Ishikawa (cell line): ENCODE results near the gene ICAM1.

Experiments used
- CEBPB ChIP-seq: IDR thresholded peaks from 2 replicates; pipeline ENCODE4 v1.6.1; 2012
- CREB1 ChIP-seq: IDR thresholded peaks from 2 replicates; pipeline ENCODE4 v1.6.1; 2012; ENCODE audit warnings: low read depth
- EGR1 ChIP-seq: IDR thresholded peaks from 2 replicates; pipeline ENCODE4 v1.6.1; 2012
- EP300 ChIP-seq: IDR thresholded peaks from 2 replicates; pipeline ENCODE4 v1.6.1; 2012; ENCODE audit warnings: borderline replicate concordance
- FOXM1 ChIP-seq: IDR thresholded peaks from 2 replicates; pipeline ENCODE4 v1.6.1; 2012; ENCODE audit warnings: low read depth, borderline replicate concordance
- NFIC ChIP-seq: IDR thresholded peaks from 2 replicates; pipeline ENCODE4 v1.6.1; 2012
- RAD21 ChIP-seq: IDR thresholded peaks from 2 replicates; pipeline ENCODE4 v1.6.1; 2012; ENCODE audit warnings: low read depth
- REST ChIP-seq: IDR thresholded peaks from 2 replicates; pipeline ENCODE4 v1.6.1; 2012; ENCODE audit warnings: low read depth, mild to moderate bottlenecking
- TAF1 ChIP-seq: IDR thresholded peaks from 2 replicates; pipeline ENCODE4 v1.6.1; 2012; ENCODE audit warnings: low read depth, mild to moderate bottlenecking
- TCF12 ChIP-seq: IDR thresholded peaks from 2 replicates; pipeline ENCODE4 v1.6.1; 2012; ENCODE audit warnings: low read depth
- TEAD4 ChIP-seq: IDR thresholded peaks from 2 replicates; pipeline ENCODE4 v1.6.1; 2012
- YY1 ChIP-seq: IDR thresholded peaks from 2 replicates; pipeline ENCODE4 v1.6.1; 2012; ENCODE audit warnings: low read depth
- ZBTB7A ChIP-seq: IDR thresholded peaks from 2 replicates; pipeline ENCODE4 v1.6.1; 2012; ENCODE audit warnings: low read depth
- TF ChIP-seq, protein P1 (sequence below): IDR thresholded peaks from 2 replicates; pipeline ENCODE4 v1.6.1; 2012
- TF ChIP-seq, protein P2 (sequence below): IDR thresholded peaks from 2 replicates; pipeline ENCODE4 v1.6.1; 2012

Gene ICAM1, protein sequence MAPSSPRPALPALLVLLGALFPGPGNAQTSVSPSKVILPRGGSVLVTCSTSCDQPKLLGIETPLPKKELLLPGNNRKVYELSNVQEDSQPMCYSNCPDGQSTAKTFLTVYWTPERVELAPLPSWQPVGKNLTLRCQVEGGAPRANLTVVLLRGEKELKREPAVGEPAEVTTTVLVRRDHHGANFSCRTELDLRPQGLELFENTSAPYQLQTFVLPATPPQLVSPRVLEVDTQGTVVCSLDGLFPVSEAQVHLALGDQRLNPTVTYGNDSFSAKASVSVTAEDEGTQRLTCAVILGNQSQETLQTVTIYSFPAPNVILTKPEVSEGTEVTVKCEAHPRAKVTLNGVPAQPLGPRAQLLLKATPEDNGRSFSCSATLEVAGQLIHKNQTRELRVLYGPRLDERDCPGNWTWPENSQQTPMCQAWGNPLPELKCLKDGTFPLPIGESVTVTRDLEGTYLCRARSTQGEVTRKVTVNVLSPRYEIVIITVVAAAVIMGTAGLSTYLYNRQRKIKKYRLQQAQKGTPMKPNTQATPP

GRCh38 chr19:10270616-10271394 lies at the start of gene ICAM1:
Gene ICAM1 (plus strand): TSS chr19:10271120. CDS start chr19:10271160, 40 bp downstream.
- TF ChIP-seq, protein P1, sequence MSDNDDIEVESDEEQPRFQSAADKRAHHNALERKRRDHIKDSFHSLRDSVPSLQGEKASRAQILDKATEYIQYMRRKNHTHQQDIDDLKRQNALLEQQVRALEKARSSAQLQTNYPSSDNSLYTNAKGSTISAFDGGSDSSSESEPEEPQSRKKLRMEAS: peak; percentile 86
- TF ChIP-seq, protein P2, sequence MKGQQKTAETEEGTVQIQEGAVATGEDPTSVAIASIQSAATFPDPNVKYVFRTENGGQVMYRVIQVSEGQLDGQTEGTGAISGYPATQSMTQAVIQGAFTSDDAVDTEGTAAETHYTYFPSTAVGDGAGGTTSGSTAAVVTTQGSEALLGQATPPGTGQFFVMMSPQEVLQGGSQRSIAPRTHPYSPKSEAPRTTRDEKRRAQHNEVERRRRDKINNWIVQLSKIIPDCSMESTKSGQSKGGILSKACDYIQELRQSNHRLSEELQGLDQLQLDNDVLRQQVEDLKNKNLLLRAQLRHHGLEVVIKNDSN: no peak

DNA sequence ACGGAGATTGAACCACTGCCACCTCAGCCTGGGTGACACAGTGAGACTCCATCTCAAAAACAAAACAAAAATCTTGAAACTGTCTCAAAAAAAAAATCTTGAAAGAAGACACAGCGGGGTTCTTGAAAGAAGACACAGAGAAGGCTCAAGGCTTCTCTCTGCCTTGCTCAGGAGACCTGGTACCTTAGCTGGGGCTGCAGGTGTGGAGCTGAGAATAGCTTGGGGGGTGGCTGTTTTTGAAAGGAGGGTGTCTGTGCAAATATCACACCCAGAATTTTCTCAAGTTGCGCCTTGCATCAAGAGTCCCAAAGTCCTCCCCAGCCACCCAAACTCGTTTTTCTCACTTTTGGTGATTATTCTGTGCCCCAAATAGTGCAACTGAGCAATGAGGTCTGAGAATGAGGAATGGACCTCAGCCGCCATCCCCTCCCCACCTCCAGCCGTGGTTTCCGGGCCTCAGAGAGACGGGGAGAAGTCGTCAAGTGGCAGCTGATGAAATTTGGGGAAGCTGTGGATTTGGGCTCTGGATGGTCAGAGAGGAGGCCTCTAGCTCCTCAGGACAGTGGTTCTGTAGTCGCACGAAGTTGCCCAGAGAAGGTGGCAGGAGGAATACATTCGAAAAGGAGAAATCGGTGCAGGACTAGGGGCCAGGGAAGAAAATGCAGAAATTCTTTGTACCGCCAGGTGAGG lies 48.6 kb upstream of the ICAM1 start:
- TF ChIP-seq CEBPB (no peak), TCF12 (no peak), EP300 (no peak), YY1 (no peak), FOXM1 (no peak), ZBTB7A (no peak), TAF1 (no peak), EGR1 (no peak), REST (no peak)

GRCh38 chr19:10223488-10224213 lies 47.3 kb upstream of the ICAM1 start:
- no peak for TF ChIP-seq REST
- TF ChIP-seq FOXM1: no peak

- no peak for TF ChIP-seq TAF1
- TF ChIP-seq YY1: no peak
- TF ChIP-seq NFIC: no peak
- TF ChIP-seq CREB1: no peak
- no peak for TF ChIP-seq TEAD4
- TF ChIP-seq TCF12: no peak
- TF ChIP-seq, protein P2: no peak
- no peak for TF ChIP-seq EP300
- TF ChIP-seq EGR1: no peak
- TF ChIP-seq REST: no peak
- no peak for TF ChIP-seq RAD21
These were observed 46.6 kb upstream of the ICAM1 start for GRCh38 chr19:10224337-10224736.
